ENCODE results near the gene SIPA1L3.

Gene SIPA1L3

GRCh38 chr19:38250428-38250820, 343.4 kb downstream of the SIPA1L3 start:
- H3K4me1 ChIP-seq (ENCODE audit: control insufficient read depth, insufficient read depth, low read length): peaks cover 11% of the 10 kb centered on the region
- H3K4me3 ChIP-seq (ENCODE audit: low read length): no peak overlapping the region
- H3K36me3 ChIP-seq (ENCODE audit: control insufficient read depth, insufficient read depth, low read length): no peaks in the 10 kb centered on the region
- no peak for DNase-seq (ENCODE audit: low read depth, low spot score)
- H3K27me3 ChIP-seq (ENCODE audit: control insufficient read depth, insufficient read depth, low read length): no peaks in the 10 kb centered on the region
- H3K9me3 ChIP-seq (ENCODE audit: control insufficient read depth, insufficient read depth, low read length): no peaks in the 10 kb centered on the region
- no peak overlapping the region for H3K27ac ChIP-seq (ENCODE audit: low read length)

GRCh38 chr19:38250821-38251563, 344.0 kb downstream of the SIPA1L3 start:
- no peak for DNase-seq (ENCODE audit: low read depth, low spot score)
- no peak overlapping the region for H3K27ac ChIP-seq (ENCODE audit: low read length)

GRCh38 chr19:38251564-38252051, 344.6 kb downstream of the SIPA1L3 start:
- Histone ChIP-seq H3K36me3 (ENCODE audit: control insufficient read depth, insufficient read depth, low read length) (no peaks in the 10 kb centered on the region; the same call in 1 of the 2 replicates), H3K27ac (ENCODE audit: low read length) (no peak overlapping the region), H3K4me3 (ENCODE audit: low read length) (no peak overlapping the region), H3K9me3 (ENCODE audit: control insufficient read depth, insufficient read depth, low read length) (no peaks in the 10 kb centered on the region), H3K4me1 (ENCODE audit: control insufficient read depth, insufficient read depth, low read length) (peaks cover 11% of the 10 kb centered on the region), H3K27me3 (ENCODE audit: control insufficient read depth, insufficient read depth, low read length) (no peaks in the 10 kb centered on the region)
- no peak for DNase-seq (ENCODE audit: low read depth, low spot score)
- WGBS (ENCODE audit: insufficient coverage, insufficient read length): no CpG with 5 or more reads among the region's 10 CpGs

More at GRCh38 chr19:38250821-38251563, 344.0 kb downstream of the SIPA1L3 start:
- no peaks in the 10 kb centered on the region; the same call in 1 of the 2 replicates for H3K36me3 ChIP-seq (ENCODE audit: control insufficient read depth, insufficient read depth, low read length)
- H3K4me3 ChIP-seq (ENCODE audit: low read length): no peak overlapping the region
- no peaks in the 10 kb centered on the region for H3K9me3 ChIP-seq (ENCODE audit: control insufficient read depth, insufficient read depth, low read length)
- no CpG with 5 or more reads among the region's 18 CpGs for WGBS (ENCODE audit: insufficient coverage, insufficient read length)
- H3K4me1 ChIP-seq (ENCODE audit: control insufficient read depth, insufficient read depth, low read length): peaks cover 11% of the 10 kb centered on the region
- no peaks in the 10 kb centered on the region for H3K27me3 ChIP-seq (ENCODE audit: control insufficient read depth, insufficient read depth, low read length)

DNA sequence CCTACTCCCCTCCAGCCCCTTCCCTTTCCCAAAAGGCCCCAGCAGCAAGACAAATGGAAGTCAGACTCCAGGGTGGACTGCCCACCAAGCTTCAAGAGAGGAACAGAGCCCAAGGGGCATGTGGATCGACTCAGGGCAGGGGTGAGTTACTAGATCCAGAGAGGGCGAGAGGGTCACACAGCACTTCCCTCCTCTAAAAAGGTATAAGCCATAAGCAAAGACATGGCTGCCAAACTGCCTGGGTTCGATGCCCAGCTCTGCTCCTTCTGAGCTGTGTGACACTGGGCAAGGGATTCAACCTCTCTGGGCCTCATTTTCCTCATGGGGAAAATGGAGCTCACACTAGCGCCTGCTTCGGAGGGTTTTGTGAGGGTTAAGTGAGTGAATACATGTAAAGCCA, 345.4 kb downstream of the SIPA1L3 start:
- Histone ChIP-seq H3K36me3 (ENCODE audit: control insufficient read depth, insufficient read depth, low read length) (no peaks in the 10 kb centered on the region; the same call in 1 of the 2 replicates), H3K9me3 (ENCODE audit: control insufficient read depth, insufficient read depth, low read length) (no peaks in the 10 kb centered on the region), H3K4me3 (ENCODE audit: low read length) (no peak overlapping the region), H3K27me3 (ENCODE audit: control insufficient read depth, insufficient read depth, low read length) (no peaks in the 10 kb centered on the region), H3K4me1 (ENCODE audit: control insufficient read depth, insufficient read depth, low read length) (peaks cover 11% of the 10 kb centered on the region), H3K27ac (ENCODE audit: low read length) (no peak overlapping the region)
- no peak for DNase-seq (ENCODE audit: low read depth, low spot score)
- no CpG with 5 or more reads among the region's 5 CpGs for WGBS (ENCODE audit: insufficient coverage, insufficient read length)

DNA sequence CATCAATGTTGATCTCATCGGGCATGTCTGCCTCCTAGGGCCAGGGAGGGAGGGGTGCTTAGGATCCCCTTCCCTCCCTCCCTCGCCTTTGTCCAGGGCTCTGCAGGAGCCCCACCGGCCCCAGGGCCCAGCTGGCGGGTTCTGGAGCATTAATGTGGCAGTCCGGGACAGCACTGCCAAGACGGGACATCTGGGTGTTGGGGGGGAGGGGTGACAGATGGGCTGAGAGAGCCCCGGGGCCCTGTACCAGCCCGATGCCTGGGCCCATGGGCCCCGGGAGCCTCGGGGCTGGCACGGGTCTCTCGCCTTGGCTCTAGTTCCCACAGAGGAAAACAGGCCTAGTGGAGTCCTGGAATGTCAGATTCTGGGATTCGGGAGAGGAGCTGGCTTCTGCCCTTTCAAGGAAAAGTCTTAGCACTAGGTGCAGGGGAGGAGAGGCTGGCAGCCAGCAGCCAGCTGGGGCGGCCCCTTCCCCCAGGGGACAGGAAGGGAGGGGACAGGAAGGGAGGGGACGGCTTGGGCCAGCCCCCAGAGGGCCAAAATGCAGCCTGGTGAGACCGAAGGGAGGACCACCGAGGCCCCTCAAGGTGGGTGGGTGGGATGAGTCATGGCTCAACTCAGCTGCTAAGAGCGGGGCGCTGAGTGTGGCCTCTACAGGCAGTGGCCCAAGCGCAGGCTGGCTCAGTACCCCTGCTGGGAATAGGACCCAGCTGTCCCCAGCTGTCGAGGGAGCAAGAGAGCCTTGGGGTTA, 346.1 kb downstream of the SIPA1L3 start:
- no peak overlapping the region for H3K4me3 ChIP-seq (ENCODE audit: low read length)
- peaks cover 11% of the 10 kb centered on the region for H3K4me1 ChIP-seq (ENCODE audit: control insufficient read depth, insufficient read depth, low read length)
- no peak overlapping the region for H3K27ac ChIP-seq (ENCODE audit: low read length)
- H3K27me3 ChIP-seq (ENCODE audit: control insufficient read depth, insufficient read depth, low read length): no peaks in the 10 kb centered on the region
- H3K36me3 ChIP-seq (ENCODE audit: control insufficient read depth, insufficient read depth, low read length): no peaks in the 10 kb centered on the region; the same call in 1 of the 2 replicates
- WGBS (ENCODE audit: insufficient coverage, insufficient read length): no CpG with 5 or more reads among the region's 21 CpGs
- no peaks in the 10 kb centered on the region for H3K9me3 ChIP-seq (ENCODE audit: control insufficient read depth, insufficient read depth, low read length)
- no peak for DNase-seq (ENCODE audit: low read depth, low spot score)

DNA sequence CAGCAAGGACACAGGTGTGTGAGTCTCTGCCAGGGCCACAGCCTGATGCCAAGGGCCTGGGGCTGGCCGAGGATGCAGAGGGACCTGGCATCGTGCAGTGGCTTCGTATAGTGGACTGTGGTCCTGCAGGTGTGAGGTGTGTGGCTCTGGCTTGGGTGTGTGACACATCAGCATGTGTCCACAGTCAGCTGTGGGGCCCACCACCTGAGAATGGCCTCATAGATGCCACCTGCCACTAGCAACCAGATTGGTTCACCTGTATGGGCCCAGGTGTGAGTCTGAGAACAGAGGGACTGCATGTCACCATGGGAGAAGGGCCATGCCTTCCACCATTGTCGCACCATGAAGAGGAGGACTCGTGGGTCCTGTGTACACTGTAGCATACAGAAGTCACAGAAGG, 346.8 kb downstream of the SIPA1L3 start:
- no peak for DNase-seq (ENCODE audit: low read depth, low spot score)
- no peaks in the 10 kb centered on the region; the same call in 1 of the 2 replicates for H3K36me3 ChIP-seq (ENCODE audit: control insufficient read depth, insufficient read depth, low read length)
- no CpG with 5 or more reads among the region's 5 CpGs for WGBS (ENCODE audit: insufficient coverage, insufficient read length)
- H3K4me3 ChIP-seq (ENCODE audit: low read length): no peak overlapping the region
- H3K27me3 ChIP-seq (ENCODE audit: control insufficient read depth, insufficient read depth, low read length): no peaks in the 10 kb centered on the region
- H3K4me1 ChIP-seq (ENCODE audit: control insufficient read depth, insufficient read depth, low read length): peaks cover 11% of the 10 kb centered on the region
- H3K27ac ChIP-seq (ENCODE audit: low read length): no peak overlapping the region
- no peaks in the 10 kb centered on the region for H3K9me3 ChIP-seq (ENCODE audit: control insufficient read depth, insufficient read depth, low read length)

- no peaks in the 10 kb centered on the region; the same call in 1 of the 2 replicates for H3K36me3 ChIP-seq (ENCODE audit: control insufficient read depth, insufficient read depth, low read length)
- H3K4me1 ChIP-seq (ENCODE audit: control insufficient read depth, insufficient read depth, low read length): peaks cover 11% of the 10 kb centered on the region
- no peak overlapping the region for H3K27ac ChIP-seq (ENCODE audit: low read length)
- H3K27me3 ChIP-seq (ENCODE audit: control insufficient read depth, insufficient read depth, low read length): no peaks in the 10 kb centered on the region
- no peaks in the 10 kb centered on the region for H3K9me3 ChIP-seq (ENCODE audit: control insufficient read depth, insufficient read depth, low read length)
- H3K4me3 ChIP-seq (ENCODE audit: low read length): peak overlapping the region; percentile 73
- no CpG with 5 or more reads among the region's 17 CpGs for WGBS (ENCODE audit: insufficient coverage, insufficient read length)
- no peak for DNase-seq (ENCODE audit: low read depth, low spot score)
Observed at GRCh38 chr19:38255383-38256014, 348.5 kb downstream of the SIPA1L3 start.

Measured in iPS DF 6.9 (cell line).